T1000 (cell line): ENCODE results near the gene ELAC2.
A peak's percentile ranks its signal among the peaks of the same experiment; 100 is the strongest.
"Not testable (repeated sequence)": the region's sequence is repeated elsewhere in the genome, so short reads cannot be mapped to it uniquely, and the experiment has no call there.

Experiments
- DNase-seq: peaks from one replicate; lab custom pipeline; 2025; ENCODE audit warnings: mixed read lengths; lab: John Stamatoyannopoulos, UW

The ELAC2 gene

DNA sequence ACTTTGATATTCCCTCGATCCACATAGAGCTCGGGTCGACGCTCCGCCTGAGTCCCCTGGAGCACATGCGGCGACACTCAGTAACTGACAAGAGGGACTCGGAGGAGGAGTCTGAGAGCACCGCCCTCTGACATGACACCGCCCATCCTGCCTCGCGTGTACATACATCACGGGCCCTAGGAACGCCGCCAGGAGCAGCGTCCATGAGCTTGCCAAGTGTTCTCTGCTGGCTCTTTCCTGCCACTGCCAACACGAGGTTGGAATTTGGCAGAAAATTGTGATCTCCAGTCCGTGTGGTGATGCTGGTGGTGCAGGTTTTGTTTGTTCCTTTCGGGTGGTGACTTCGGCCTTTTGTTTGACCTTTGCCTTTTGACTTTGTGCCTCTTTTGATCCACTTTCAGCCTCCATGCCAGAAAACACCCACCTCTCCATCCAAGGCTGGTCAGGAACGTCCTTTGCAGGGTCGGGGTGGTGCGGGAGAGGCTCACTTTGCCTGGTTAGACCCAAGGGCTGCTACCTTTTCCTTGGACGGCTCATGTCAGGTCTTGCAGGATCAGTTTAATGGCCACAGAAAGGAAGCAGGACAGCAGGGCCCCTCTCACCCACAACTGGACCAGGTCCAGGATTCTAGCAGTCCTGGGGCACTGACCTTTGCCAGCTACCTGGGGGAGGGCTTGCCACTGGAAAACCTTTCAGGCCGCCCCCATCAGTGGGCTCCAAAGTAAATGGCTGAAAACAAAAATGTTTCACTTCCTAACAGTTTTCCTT lies 27.6 kb downstream of the ELAC2 start:
- no peak for DNase-seq

DNA sequence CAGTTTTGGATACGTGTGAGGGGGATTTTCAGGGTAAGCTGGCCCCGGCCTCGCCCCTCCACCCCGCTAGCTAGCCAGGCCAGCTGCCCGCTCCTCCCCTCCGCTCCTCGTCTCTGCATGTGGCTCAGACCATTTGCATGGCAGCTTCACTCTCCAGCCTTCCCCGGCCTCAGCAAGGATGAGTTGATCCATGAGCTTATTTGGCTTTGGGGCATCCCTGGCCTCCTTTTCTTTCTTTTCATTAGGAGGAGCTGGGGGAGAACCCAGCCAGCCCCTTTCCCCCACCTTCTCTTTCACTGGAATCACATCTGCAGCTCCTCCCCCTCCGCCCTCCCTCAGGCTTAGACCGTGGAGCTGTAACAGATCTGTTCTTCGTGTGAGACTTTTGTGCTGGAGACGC lies 30.7 kb downstream of the ELAC2 start:
- DNase-seq = no peak

- no peak for DNase-seq
Measured at GRCh38 chr17:12985431-12986293, 32.2 kb downstream of the ELAC2 start.

GRCh38 chr17:12983991-12984884 lies 33.6 kb downstream of the ELAC2 start:
- no peak for DNase-seq

GRCh38 chr17:12982224-12982623 lies 35.6 kb downstream of the ELAC2 start:
- DNase-seq = no peak

DNA sequence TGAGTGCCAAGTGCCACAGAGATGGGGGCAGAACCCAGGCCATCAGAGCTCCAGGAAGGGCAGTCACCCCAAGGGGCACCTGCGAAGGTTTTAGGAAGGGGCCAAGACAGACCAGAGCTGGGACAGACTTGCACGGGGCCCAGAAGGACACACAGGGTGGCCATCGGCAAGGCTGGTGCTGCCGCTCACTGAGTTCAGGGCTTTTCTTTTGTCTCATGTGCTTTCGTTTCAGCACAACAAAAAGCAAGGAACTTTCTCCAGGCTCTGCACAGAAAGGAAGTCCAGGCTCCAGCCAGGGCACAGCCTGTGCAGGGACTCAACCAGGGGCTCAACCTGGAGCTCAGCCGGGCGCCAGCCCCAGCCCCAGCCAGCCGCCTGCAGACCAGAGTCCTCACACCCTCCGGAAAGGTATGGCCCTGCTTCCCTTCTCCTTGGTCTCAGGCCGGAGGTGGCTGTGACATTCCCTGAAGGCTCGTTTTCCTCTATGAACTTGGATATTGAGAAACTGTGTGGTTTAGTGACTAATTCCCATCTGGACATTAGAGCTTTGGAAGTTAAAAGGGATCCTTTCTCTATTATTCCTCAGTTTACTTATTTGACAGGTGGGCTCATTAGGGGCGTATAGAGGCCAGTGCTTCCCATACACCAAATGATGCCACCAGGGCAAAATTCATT lies 37.9 kb downstream of the ELAC2 start:
- no peak for DNase-seq

- DNase-seq = no peak
Measured at GRCh38 chr17:12979246-12979645, 38.6 kb downstream of the ELAC2 start.

- DNase-seq = not testable (repeated sequence)
Measured at GRCh38 chr17:12978787-12979186, 39.0 kb downstream of the ELAC2 start.

GRCh38 chr17:12977008-12977751 lies 40.6 kb downstream of the ELAC2 start:
- DNase-seq = no peak

DNA sequence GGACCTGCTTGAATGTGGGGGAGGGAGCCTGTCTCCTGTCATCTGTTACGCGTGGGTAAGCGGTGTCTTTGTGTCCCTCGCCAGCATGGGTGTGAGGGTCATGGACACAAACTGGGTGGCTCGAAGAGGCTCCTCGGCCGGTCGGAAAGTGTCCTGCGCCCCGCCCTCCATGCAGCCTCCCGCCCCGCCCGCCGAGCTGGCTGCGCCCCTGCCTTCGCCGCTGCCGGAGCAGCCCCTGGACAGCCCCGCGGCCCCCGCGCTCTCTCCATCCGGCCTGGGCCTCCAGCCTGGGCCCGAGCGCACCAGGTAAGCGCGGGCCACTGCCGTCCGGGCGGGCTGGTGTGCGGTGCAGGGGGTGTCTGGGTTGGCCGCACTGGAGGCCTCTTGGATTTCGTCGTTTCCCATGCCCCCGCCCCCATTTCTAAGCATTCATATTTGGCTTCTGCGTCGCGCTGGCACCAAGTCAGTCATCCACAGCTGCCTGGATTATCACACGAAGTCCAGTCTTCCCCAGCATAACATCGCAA lies 43.8 kb downstream of the ELAC2 start:
- DNase-seq = no peak

DNA sequence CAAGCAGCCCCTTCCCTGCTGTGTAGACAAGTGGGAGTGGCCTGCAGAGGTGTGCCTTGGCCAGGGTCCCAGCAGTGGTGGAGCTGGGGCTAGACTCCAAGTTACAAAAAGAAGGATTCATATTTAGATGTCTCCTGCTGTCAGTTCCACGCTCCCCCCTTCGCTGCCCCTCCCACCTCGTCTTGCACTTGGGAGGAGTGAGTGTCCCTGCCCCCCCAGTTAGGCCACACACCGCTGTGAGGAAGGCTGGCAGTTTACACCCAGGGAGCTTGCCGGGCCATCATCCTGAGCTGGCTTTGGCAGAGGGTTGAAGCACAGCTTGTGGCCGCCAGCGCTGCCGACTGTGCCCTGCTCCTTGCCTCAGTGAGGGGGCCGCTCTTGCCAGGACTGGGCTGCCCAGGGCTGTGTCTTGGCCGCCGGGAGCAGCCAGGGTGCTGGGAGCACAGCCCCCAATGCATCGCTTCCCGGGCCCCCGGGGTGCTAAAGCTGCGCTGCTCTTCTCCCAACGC lies 44.3 kb downstream of the ELAC2 start:
- no peak for DNase-seq

DNA sequence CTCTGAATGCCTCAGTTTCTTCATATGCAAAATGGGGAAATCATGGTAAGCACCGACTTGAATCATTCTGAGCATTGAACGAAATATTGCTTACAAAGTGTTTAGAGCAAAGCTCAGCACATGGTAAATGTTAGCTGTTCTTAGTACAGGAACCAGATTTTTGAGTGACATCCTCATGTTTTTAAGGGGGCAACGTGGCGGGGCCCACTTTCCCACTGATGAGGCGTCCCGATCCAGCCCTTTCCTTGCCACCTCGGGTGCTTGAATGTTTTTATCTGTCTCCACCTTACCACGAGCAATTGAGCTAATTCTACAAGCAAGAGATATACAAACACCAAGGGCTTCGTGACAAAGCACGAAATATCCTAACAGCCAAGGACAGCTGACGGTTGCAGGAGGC lies 49.9 kb downstream of the ELAC2 start:
- no peak for DNase-seq

- no peak for DNase-seq
Measured at GRCh38 chr17:12966413-12966812, 51.4 kb downstream of the ELAC2 start.

- no peak for DNase-seq
Measured at GRCh38 chr17:12965988-12966387, 51.8 kb downstream of the ELAC2 start.

DNA sequence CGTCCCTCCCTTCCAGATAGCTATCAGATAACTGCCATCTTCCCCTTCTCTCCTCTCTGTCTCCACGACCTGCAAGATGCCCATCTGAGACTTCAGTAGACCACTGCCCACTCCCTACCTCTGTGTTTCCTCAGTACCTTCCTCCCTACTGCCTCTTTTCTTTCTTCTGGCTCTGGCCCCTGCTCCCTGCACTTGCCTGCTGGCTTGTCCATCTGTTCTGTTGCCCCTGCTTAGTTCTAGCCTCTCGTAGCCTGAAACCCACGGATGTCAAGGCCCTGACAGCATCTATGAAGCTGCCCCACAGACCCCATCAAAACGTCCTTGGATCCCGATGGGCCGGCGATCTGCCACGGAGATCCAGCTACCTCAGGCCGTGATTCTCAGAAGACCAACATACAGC lies 53.0 kb downstream of the ELAC2 start:
- no peak for DNase-seq

DNA sequence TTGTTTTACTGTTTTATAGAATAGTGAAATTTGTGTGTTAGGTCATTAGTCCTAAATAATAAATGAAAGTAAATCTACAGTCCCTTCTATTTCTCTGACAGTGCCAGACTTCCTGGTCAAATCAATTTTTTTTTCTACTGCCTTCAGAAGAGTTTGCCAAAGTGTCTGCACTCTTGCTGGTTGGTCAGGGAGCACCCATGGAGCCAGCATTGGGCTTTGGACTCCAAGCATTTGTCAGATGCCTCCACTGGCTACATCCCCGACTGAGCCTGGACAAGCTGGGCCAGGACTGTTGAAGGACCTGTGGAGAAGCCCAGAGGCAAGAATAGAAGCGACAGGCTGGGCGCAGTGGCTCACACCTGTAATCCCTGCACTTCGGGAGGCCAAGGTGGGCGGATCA lies 53.7 kb downstream of the ELAC2 start:
- no peak for DNase-seq

GRCh38 chr17:12963505-12963904 lies 54.3 kb downstream of the ELAC2 start:
- DNase-seq = no peak

- DNase-seq = no peak
Measured at GRCh38 chr17:12961655-12962054, 56.2 kb downstream of the ELAC2 start.

DNA sequence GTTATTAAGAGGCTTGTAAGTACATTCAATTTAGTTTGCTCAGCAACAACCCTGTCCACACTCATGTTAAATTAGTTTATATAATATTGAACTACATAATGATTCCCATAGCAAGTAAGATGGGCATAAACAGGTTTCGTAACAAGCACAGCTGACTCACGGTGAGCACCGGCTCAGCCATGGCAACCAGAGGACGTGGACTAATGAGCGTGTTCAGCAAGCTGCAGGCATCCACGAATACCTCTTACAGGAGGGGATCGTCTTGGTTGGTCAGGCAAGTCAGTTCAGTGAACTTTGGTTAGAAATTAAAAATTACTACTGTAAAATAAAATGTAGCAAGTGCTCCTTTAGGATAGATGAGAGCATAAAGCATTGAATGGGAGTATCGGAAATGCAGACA lies 58.4 kb downstream of the ELAC2 start:
- peak; percentile 34 for DNase-seq

- DNase-seq = peak; percentile 32
Measured at GRCh38 chr17:12958786-12959185, 59.0 kb downstream of the ELAC2 start.
